AG09309 (cell line): ENCODE results near the gene MFNG.

Experiments
- DNase-seq: peaks from one replicate; pipeline ENCODE4 v3.0.0-alpha.2; 2010; ENCODE audit warnings: low read depth
- H3K4me3 ChIP-seq: 2 replicates; pipeline ENCODE4 v1.5.1; 2011; ENCODE audit warnings: mild to moderate bottlenecking, low read depth, low read length, moderate library complexity; ENCODE audit not compliant: control insufficient read depth
- CTCF ChIP-seq: IDR thresholded peaks from 2 replicates; pipeline ENCODE4 v1.5.1; 2011; ENCODE audit warnings: mild to moderate bottlenecking, low read depth, low read length, inconsistent platforms; ENCODE audit not compliant: insufficient read depth, control insufficient read depth; ENCODE audit errors: missing control alignments

MFNG gene

GRCh38 chr22:37483050-37483449 lies 3.1 kb downstream of the MFNG start:
- TF ChIP-seq CTCF: no peak
- no peak overlapping the region for H3K4me3 ChIP-seq
- no peak for DNase-seq

GRCh38 chr22:37482244-37482643 lies 3.9 kb downstream of the MFNG start:
- DNase-seq: no peak
- no peak overlapping the region for H3K4me3 ChIP-seq
- no peak for TF ChIP-seq CTCF

- no peak overlapping the region for H3K4me3 ChIP-seq
- no peak for TF ChIP-seq CTCF
- no peak for DNase-seq
Observed at GRCh38 chr22:37481347-37481907, 4.8 kb downstream of the MFNG start.

GRCh38 chr22:37480387-37481346 lies 5.5 kb downstream of the MFNG start:
- DNase-seq: no peak
- no peak for TF ChIP-seq CTCF
- no peak overlapping the region for H3K4me3 ChIP-seq

GRCh38 chr22:37479196-37479595 lies 7.0 kb downstream of the MFNG start:
- no peak for TF ChIP-seq CTCF
- H3K4me3 ChIP-seq: no peak overlapping the region
- no peak for DNase-seq

- H3K4me3 ChIP-seq: no peak overlapping the region
- DNase-seq: no peak
- no peak for TF ChIP-seq CTCF
Observed at GRCh38 chr22:37476389-37477329, 9.5 kb downstream of the MFNG start.
